GM21825 (cell line): Measurements from ENCODE around the gene PRRT2.
"Not testable (repeated sequence)": the region's sequence is repeated elsewhere in the genome, so short reads cannot be mapped to it uniquely, and the experiment has no call there.

Experiments used
- ATAC-seq: cut with Tn5 transposase; IDR thresholded peaks from one replicate; pipeline ENCODE4 v1.9.1; 2021; ENCODE audit warnings: mild to moderate bottlenecking, moderate library complexity; ENCODE audit not compliant: unreplicated experiment

PRRT2 gene

GRCh38 chr16:29790949-29791844, 20.8 kb upstream of the PRRT2 start:
- ATAC-seq = no peak

GRCh38 chr16:29791845-29792807, 19.9 kb upstream of the PRRT2 start:
- no peak for ATAC-seq

GRCh38 chr16:29793153-29793552, 18.8 kb upstream of the PRRT2 start:
- ATAC-seq = not testable (repeated sequence)

- ATAC-seq = no peak
These were observed 17.7 kb upstream of the PRRT2 start for GRCh38 chr16:29794231-29794710.

DNA sequence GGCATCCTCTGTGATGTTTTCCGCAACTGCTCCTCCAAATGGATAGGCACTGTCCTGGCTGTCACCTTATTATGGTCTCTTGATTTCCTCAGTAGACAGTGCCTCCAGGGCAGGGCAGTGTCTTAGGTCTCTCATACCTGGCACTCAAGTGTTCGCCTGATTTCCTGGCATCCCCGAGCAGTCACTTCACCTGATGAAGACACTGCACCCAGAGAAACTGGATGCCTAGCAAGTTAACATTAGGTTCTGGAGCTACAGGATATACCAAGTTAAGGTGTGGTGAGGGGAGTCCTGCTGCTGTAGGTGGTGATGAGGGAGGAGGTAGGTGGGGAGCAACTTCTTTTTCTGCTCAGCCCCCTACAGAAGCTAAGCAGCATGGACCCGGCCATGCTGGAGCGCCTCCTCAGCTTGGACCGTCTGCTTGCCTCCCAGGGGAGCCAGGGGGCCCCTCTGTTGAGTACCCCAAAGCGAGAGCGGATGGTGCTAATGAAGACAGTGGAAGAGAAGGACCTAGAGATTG, 9.5 kb upstream of the PRRT2 start:
- no peak for ATAC-seq

GRCh38 chr16:29804020-29804419, 8.0 kb upstream of the PRRT2 start:
- no peak for ATAC-seq

GRCh38 chr16:29804455-29805231, 7.3 kb upstream of the PRRT2 start:
- no peak for ATAC-seq

- ATAC-seq = peak; percentile 49
These were observed 6.5 kb upstream of the PRRT2 start for GRCh38 chr16:29805232-29806098.

DNA sequence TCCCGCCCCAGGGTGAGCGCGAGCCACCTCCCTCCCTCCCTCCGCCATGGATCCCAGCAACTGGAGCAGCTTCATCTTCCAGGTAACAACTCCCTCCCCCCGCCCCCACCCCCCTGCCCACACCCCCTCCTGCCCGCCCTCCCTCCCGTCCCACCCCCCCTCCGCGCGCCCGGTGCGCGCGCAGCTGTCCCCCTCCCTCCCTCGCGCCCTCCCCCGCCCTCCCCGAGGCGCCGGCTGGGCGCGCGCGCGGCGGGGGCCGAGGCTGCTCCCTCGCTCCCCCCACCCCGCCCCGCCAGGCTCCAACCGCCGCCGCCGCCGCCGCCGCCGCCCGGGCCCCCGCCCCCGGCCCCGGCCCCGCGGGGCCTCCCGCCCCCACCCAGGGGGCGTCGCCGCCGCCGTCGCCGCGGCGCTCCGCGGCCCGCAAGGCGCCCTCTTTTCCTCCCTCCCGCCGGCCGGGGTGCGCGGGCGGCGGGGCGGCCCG, 5.9 kb upstream of the PRRT2 start, which contains the start of gene MAZ:
Gene MAZ, plus strand, starts transcription at position 431 of the 481 bp plus-strand sequence. CDS start 173 bp downstream, outside the sequence.
- no peak for ATAC-seq

DNA sequence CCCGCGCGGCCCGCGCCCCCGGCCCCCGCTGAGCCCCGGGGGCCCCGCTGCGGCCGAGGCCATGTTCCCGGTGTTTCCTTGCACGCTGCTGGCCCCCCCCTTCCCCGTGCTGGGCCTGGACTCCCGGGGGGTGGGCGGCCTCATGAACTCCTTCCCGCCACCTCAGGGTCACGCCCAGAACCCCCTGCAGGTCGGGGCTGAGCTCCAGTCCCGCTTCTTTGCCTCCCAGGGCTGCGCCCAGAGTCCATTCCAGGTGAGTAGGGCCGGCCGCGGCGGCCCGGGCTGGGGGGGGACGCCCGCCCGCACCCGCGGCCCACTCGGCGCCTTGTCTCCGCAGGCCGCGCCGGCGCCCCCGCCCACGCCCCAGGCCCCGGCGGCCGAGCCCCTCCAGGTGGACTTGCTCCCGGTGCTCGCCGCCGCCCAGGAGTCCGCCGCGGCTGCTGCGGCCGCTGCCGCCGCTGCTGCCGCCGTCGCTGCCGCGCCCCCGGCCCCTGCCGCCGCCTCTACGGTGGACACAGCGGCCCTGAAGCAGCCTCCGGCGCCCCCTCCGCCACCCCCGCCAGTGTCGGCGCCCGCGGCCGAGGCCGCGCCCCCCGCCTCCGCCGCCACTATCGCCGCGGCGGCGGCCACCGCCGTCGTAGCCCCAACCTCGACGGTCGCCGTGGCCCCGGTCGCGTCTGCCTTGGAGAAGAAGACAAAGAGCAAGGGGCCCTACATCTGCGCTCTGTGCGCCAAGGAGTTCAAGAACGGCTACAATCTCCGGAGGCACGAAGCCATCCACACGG, 5.2 kb upstream of the PRRT2 start:
- ATAC-seq = no peak

- ATAC-seq = peak; percentile 27
These were observed 4.4 kb upstream of the PRRT2 start for GRCh38 chr16:29807426-29808218.

GRCh38 chr16:29808219-29808900, 3.6 kb upstream of the PRRT2 start:
- ATAC-seq = no peak

DNA sequence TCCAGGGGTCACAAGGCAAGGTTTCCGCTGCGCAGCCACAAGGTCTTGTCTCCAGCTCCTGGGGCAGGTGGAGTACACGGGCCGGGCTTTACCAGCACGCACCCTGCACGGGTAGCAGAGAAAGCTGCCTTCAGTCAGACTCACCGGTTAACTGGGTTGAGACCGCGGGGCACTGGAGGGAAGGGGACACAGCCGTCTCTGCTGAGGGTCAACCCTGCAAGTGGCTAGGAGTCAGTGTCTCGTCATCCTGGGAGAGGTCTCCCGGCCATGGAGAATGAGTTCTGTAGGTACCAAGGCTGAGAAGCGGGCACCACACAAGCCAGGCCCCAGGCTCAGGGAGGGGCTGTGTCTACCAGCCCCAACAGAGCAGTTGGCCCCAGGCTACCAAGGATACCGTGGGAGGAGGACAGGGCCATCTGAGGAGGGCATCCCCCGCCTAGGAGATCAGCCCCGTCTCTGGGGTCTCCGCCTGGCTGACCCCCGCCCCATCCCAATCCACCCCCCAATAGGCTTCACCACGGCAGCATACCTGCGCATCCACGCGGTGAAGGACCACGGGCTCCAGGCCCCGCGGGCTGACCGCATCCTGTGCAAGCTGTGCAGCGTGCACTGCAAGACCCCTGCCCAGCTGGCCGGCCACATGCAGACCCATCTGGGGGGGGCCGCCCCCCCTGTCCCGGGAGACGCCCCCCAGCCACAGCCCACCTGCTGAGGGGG, 2.8 kb upstream of the PRRT2 start:
- no peak for ATAC-seq

DNA sequence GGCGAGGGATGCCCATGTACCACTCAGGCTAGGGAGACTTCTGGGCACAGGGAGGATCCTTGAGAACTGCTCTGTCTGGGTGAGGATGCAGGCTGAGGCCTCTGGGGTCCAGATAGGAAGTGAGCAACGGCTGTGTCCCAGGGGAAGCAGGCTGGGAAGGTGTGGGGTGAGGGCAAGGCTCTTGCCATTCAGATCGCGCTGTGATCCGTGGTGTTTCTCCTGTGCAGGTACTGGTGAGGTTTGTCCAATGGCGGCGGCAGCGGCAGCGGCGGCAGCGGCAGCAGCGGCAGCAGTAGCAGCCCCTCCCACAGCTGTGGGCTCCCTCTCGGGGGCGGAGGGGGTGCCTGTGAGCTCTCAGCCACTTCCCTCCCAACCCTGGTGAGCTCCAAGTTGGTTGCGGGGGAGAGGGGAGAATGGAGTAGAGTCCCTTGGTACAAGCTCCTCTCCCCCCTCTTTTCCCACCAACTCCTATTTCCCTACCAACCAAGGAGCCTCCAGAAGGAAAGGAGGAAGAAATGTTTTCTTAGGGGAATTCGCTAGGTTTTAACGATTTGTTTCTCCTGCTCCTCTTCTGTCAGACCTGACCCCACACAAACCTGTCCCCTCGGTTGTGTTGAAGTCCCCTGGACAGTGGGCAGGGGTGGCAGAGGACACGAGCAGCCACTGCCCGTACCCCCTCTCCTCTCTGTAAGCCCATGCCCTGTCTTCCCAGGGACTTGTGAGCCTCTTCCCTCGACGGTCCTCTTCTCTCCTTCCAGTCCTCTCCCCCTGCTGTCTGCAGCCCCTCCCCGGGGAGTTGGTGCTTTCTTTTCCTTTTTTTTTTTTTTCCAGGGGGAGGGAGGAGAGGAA, 1.9 kb upstream of the PRRT2 start:
- ATAC-seq = no peak

- ATAC-seq = no peak
These were observed 1.3 kb upstream of the PRRT2 start for GRCh38 chr16:29810699-29811169.
